Right lung (tissue), 5 donors: ENCODE results near the gene BTG2. TPM values are rescaled to one million over a fixed set of nuclear protein-coding genes. Genes with fewer than 3 reads are reported as not detected.

Source experiments
- DNase-seq, 2 donors: peaks; one replicate each; pipeline ENCODE4 v3.0.0-alpha.2; 2013
- polyA plus RNA-seq, 5 donors: library from polyadenylated mRNA; unstranded; fragments of 120-200 nt; gene quantifications; one replicate each; pipeline versions ENCODE4 v1.2.1 to v1.2.3, GENCODE V29; 2013; ENCODE audit warnings: inconsistent platforms in 1 of 5, low replicate concordance in 1 of 5; ENCODE audit not compliant: insufficient read length in 5 of 5, insufficient read depth in 1 of 5

Gene BTG2
- polyA plus RNA-seq, 5 donors: 46.8 to 90.2 (median 79.9) TPM

DNA sequence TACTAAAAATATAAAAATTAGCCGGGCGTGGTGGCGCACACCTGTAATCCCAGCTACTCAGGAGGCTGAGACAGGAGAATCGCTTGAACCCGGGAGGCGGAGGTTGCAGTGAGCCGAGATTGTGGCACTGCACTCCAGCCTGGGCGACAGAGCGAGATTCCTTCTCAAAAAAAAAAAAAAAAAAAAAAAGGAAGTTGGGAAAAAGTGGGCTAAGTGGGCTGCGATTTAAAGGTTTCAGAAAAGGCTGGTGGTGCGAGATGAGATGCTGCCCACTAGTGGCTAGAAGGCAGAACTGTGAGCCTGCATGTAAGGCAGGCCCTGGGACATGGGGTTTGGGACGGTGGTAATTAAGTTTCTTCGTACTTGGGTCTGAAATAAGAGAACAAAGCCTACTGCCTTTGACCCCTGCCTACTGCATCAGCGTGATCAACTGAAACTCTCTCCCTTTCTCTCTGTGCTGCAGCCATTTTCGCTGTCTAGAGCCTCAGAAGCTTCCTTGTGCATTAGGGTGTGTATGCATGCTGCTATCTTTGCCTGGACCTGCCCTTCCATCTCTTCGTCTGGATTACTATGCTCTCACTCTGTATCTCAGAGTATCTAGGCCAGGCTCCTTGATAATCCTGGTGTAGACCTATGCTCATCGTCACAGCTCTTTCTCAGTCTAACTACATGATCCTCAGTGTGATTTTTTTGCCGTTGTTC lies 33.2 kb downstream of the BTG2 start:
- DNase-seq: no peak

DNA sequence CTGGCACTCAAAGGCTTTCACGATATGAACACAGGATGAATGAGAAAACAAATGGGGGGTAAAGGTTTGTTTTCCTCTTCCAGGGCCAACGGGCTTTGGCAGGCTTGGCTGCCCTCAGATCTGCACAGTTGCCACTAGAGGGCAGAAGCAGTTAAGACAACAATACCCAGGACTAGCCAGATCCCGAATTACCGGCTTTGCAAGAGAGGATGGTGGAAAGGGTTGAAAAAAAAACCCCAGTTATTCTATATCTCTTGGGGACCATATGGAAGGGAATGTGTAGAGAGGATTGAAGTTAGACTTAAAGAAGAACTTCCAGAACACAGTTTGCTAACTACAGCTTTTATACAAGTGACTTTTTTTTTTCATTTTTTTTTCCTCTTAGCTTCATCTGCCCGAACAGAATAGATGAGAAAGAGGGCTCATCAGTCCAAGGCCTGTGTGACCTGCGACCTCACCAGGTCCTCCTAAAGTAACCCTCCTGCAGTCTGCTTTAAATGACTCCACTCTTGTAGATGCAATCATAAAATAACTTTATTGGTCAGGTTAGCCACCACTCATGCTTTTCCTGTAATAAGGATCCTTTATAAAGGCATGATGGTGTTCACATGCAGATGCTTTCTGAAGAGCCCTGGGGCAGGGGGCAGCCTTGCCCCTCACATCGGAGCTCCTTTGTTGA lies 34.9 kb downstream of the BTG2 start:
- peak in 1 of 2 donors; percentile 80 for DNase-seq

DNA sequence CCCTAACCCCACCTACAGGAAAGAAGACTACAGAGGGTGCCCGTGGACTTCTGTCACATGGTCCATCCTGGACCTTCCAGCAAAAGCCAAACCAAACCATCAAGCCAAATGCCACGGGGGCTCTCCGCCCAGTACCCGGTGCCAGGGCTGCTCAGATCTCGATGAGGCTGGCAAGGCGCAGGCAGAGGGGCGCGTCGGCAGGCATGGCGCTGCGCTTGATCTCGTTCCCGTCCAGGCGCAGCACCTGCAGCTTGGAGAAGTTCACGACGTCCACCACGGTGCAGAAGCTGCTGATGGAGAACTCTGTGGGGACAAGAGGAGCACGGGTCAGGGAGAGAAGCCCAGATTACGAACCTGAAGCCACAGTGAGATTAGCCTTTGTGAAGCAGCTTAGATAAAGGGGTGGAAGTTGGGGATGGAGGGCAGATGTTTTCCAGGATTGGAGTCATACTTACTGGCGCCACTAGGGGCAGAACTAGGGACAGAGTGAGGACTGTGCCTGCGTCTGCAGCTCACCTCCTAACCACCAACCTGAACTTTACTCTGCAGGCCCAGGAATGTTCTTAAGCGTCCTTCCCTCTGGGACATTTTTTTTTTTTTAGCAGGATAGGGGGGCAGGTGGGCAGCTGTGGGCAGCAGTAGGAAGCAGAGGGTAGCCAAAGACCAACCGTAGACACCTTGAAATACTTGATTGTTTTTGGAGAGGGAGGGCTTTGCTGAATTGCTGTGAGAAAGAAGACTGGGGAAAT lies 37.0 kb downstream of the BTG2 start:
- no peak for DNase-seq

DNA sequence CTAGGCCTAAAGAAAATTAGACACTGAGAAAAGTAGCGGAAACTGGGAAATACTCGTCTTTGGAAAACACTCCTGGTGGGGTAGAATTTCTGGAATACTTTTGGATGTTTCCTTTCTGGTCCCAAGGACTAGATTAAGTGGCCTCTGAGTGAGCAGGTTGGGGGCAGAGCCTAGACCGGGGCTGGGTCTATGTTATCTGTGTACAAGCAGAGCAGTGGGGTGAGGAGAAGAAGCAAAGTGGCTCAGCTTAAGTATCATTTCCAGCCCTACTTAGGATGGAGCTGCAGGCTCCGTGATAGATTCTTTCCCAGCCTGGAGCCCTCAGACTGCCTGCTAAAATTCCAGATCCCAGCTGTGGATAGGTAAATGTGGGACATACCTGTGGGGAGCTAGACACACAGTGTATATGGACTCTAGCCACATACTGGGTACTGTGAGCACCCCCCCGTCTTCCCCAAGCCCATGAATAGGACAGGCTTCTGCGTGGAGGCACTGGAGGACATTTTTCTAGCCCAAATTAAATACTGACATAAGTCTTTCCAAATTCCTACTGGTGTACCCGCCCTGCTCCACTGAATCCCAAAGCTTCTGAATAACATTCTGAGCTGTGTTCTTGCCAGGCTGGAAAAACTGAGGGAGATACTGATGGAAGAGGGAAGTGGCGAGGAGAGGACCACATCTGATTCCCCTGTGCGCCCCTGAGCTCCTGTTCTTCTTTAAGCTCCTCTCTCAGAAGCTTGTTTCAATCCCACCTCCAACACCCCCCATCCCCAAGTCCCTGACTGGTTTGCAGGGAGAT lies 38.8 kb downstream of the BTG2 start:
- DNase-seq: no peak

DNA sequence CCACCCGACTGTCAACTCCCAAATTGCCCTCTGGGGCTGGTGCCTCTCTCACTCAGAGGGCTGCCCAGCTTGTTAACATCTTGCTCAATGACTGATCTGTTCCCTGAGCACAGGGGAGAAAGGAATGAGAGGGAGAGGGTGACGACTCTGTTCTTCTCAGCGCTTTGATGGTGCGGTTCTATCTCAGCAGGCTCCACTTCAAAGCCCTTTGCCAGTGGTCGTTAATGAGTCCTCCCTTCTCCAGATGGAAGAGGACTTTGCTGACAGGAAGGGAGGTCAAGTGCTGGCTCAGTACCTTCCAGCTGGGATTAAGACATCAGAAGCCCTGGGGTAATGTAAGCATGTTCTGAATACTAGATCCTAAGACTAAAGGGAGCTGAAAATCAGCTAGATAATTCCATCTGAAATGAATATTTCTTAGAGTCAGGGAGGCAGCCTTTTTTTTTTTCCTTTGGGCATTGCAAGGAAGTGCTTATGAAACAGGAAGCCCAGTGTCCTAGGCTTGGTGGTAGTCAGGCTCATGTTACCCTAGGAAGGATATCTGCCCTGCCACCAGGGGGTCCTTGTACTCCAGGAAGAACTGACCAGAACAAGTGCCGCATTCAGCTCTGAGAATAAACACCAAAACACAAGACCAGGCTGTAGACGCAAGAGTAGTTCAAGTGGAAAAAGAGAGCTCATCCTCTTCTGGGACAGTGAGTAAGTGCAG lies 40.9 kb downstream of the BTG2 start:
- DNase-seq: no peak

DNA sequence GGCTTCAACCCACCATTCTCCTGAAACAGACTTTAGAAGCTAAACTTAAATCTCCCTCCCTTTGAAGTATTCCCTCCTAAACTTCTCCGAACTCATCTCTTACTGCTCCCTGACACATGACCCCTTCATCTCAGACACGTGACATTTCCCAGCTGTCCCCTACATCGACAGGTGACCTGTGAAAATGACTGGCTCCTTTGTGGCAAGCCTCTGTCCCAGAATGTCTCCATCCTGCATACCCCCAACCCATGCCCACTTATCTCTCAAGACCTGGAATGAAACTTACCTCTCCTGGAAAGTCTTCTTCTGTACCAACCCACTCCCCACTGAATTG lies 41.4 kb downstream of the BTG2 start:
- no peak for DNase-seq

DNA sequence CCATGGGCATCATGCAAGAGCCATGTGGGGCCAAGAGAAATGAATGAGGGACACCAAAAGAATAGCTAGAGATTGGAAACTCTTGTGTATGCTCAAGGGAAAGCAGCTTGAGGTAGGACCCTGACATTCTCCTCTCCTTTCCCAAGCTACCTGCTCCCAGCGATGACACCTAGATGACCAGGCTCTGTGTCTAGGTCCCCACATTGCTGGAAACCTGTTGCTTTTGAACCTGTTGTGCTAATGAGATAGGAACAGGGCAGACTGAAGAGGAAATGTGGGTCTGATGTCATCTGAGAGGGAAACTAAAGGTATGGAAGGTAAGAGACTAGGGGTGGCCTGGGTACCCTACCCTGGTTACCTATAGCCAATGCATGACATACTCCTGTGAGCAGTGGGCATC lies 43.8 kb downstream of the BTG2 start:
- no peak for DNase-seq

DNA sequence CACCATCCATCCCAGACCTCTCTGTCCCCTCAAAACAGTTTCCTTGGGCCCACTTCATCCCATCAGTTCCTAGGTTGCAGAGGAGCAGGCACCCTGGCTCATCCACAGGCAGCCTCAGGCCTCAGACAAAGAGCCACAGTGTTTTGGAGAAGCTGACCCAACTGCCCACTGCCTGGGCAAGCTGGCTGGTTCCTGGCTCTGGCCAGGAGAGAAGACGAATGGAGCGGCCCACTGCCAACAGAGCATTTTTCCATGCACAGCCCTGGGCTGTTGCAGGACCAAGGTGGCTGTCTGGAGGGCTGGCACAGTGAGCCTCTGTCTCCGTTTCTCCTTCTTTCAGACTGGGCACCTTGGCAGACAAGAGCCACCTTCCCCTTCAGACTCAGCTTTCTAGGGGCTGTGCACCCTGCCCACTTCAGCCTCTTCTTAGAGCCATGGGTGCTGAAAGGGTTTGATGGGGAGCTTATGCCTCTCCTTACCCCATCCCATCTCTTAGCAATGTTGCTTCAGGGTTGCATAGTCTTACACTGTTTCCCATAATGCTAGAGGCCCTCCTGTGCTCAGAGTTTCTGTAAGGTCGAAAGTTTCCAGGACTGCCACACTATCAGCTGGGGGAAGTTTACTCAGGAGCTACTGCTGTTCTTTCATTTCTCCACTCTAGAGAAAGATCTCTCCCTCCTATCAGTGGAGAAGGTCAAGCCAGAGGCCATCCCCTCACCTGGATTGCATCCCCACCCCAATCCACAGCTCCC lies 44.6 kb downstream of the BTG2 start:
- DNase-seq: no peak

DNA sequence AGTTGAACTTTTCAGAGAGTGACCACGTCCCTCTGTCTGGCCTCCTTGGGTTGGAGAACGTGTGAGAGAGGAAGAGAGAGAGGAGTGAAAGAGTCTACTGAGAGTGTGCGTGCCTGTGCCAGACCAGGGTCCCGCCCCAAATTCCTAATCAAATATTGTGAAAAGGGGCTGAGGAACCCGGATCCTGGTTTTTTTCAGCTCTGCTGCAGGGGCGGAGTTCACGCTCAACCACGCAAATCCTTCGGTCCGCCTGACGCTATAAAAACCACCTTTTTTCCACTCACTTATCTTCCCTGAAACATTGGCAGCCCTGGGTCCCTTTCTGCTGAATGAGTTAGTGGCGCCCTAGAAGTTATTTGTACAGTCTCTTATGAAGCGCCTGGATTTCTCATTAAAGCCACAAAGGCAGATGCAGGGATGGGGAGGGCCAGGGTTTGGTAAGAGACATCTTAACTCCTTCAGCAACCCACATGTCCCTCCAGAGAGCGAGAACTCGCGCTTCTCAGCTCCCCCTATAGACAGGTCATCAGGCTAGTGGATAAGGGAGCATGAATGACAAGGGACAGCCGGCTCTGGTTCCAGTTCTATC lies 45.8 kb downstream of the BTG2 start, which contains the start of gene FMOD:
Gene FMOD (minus strand): TSS at position 86 of the 589 bp plus-strand sequence. CDS start 2,852 bp downstream, outside the sequence.
- DNase-seq: peak; percentile 79 to 87

DNA sequence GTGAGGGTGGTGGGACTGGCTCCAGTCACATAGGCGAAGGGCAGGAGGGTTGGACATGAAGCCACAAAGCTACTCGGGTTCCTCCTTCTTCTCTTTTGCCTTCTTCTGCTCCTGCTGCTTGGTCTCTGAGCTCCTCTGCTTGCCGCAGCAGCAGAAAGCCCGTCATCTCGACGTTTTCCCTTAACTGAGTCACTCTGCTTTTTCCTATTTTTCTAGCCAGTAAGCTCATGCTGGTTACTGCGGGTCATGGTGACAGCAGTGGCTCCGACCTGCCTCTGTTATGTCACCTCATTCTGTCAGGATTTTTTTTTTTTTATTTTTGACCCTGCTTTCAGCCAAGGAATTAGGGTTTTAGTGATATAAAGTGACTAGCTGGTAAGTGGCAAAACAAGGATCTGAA lies 48.2 kb downstream of the BTG2 start:
- no peak for DNase-seq

DNA sequence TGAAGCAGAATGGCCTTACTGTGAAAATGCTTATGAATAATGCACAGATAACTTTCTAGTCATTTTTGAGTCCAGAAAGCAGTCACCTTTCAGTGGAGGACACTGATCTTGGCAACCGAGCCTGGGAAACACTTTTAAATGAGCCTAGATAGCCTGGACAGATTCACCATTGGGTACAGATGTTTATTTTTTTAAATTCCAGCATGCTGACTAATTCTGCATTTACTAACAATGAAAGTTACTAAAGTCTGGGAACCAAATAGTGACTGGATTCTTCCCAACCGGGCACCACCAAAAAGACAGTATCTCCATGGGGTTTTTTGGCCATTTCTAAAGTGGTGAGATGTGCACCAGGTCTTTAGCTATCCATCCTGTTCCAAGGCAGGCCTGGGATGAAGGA lies 48.9 kb downstream of the BTG2 start:
- peak in 1 of 2 donors; percentile 41 for DNase-seq

DNA sequence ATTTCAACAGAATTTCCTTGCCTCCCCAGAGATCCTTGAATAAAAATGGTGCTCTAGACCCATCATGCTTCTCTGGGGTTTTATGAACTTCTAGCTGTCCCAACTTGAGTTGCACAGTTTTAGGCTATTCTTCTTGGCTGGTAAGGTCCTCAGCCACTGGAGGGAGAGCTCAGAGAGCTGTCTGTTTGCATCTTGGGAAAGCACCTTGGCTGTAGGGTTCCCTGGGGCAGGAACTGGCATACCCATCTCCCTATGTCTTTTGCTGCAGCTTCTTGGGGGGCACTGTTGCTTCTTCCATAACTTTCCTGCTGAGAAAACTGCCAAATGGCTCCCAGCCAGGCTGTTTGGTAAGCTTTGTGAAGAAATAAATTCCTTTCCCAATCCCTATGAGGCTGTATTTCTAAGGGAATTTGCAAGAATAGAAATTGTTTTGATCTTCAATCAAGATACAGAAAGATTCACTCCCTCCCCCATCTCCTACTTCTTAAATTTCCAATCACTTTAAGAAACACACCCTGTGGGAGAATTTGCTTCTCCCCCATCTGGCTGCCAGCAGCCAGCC lies 53.8 kb downstream of the BTG2 start:
- peak; percentile 71 to 85 for DNase-seq

Other genes starting within 250 kb of the BTG2 start
- 10 to 100 TPM in 1 of 5 donors, under 1 TPM in 2, not detected in 2; 0.08 to 20.2 (median 0.55) TPM for gene MYOG, start 219.5 kb upstream of the BTG2 start, polyA plus RNA-seq
- gene ADORA1, start 177.8 kb upstream of the BTG2 start, polyA plus RNA-seq: 10 to 100 TPM in 3 of 5 donors, 1 to 10 TPM in 2; 2.4 to 17.2 (median 12.3) TPM
- 10 to 100 TPM in 1 of 5 donors, under 1 TPM in 4; 0.08 to 14.4 (median 0.13) TPM for gene MYBPH, start 129.7 kb upstream of the BTG2 start, polyA plus RNA-seq
- gene CHI3L1, start 118.8 kb upstream of the BTG2 start, polyA plus RNA-seq: 1 to 10 TPM in 1 of 5 donors, under 1 TPM in 4; 0.43 to 1.6 (median 0.64) TPM
- gene CHIT1, start 75.8 kb upstream of the BTG2 start, polyA plus RNA-seq: under 1 TPM; 0.09 to 0.25 (median 0.17) TPM
- 100 to 1,000 TPM in 1 of 5 donors, 10 to 100 TPM in 4; 72.7 to 101 (median 81.1) TPM for gene FMOD, start 45.6 kb downstream of the BTG2 start, polyA plus RNA-seq
- gene PRELP, start 170.3 kb downstream of the BTG2 start, polyA plus RNA-seq: 1 to 10 TPM; 1.2 to 3.7 (median 2.0) TPM
- not detected for gene OPTC, start 188.6 kb downstream of the BTG2 start, polyA plus RNA-seq